ENCODE measurements around the gene PDXDC1.
"Not testable (repeated sequence)": the region's sequence is repeated elsewhere in the genome, so short reads cannot be mapped to it uniquely, and the experiment has no call there.

PDXDC1 gene

GRCh38 chr16:14988092-14988491 lies 13.3 kb downstream of the PDXDC1 start:
- H3K27ac Mint-ChIP-seq: not testable (repeated sequence)

GRCh38 chr16:14988661-14989191 lies 13.9 kb downstream of the PDXDC1 start:
- H3K27ac Mint-ChIP-seq, CTCF ChIA-PET, DNase-seq, H3K4me3 Mint-ChIP-seq, H3K27me3 Mint-ChIP-seq, H3K9me3 Mint-ChIP-seq, H3K4me1 Mint-ChIP-seq: not testable (repeated sequence)
- peaks cover 34% of the 10 kb centered on the region for H3K36me3 Mint-ChIP-seq

More at GRCh38 chr16:14988092-14988491, 13.3 kb downstream of the PDXDC1 start:
- DNase-seq, H3K27me3 Mint-ChIP-seq, H3K9me3 Mint-ChIP-seq, H3K4me3 Mint-ChIP-seq, CTCF ChIA-PET, H3K4me1 Mint-ChIP-seq: not testable (repeated sequence)
- peaks cover 29% of the 10 kb centered on the region for H3K36me3 Mint-ChIP-seq

- H3K27me3 Mint-ChIP-seq, CTCF ChIA-PET, H3K9me3 Mint-ChIP-seq, H3K4me3 Mint-ChIP-seq, H3K27ac Mint-ChIP-seq, H3K4me1 Mint-ChIP-seq, DNase-seq: not testable (repeated sequence)
- H3K36me3 Mint-ChIP-seq: peaks cover 39% of the 10 kb centered on the region
Measured at GRCh38 chr16:14989291-14990281, 14.8 kb downstream of the PDXDC1 start.

GRCh38 chr16:14993277-14994151 lies 18.7 kb downstream of the PDXDC1 start:
- H3K27me3 Mint-ChIP-seq, H3K4me1 Mint-ChIP-seq, DNase-seq, H3K4me3 Mint-ChIP-seq, CTCF ChIA-PET, H3K9me3 Mint-ChIP-seq, H3K27ac Mint-ChIP-seq: not testable (repeated sequence)
- peaks cover 40% of the 10 kb centered on the region for H3K36me3 Mint-ChIP-seq

- H3K9me3 Mint-ChIP-seq, H3K27me3 Mint-ChIP-seq, H3K4me3 Mint-ChIP-seq, H3K27ac Mint-ChIP-seq, H3K4me1 Mint-ChIP-seq, CTCF ChIA-PET, DNase-seq: not testable (repeated sequence)
- peaks cover 36% of the 10 kb centered on the region for H3K36me3 Mint-ChIP-seq
Measured at GRCh38 chr16:14996702-14997101, 21.9 kb downstream of the PDXDC1 start.

- H3K4me1 Mint-ChIP-seq, DNase-seq, H3K9me3 Mint-ChIP-seq, H3K27ac Mint-ChIP-seq, CTCF ChIA-PET, H3K27me3 Mint-ChIP-seq, H3K4me3 Mint-ChIP-seq: not testable (repeated sequence)
- peaks cover 29% of the 10 kb centered on the region for H3K36me3 Mint-ChIP-seq
Measured at GRCh38 chr16:14998300-14998699, 23.5 kb downstream of the PDXDC1 start.

GRCh38 chr16:14999845-15000244 lies 25.0 kb downstream of the PDXDC1 start:
- H3K36me3 Mint-ChIP-seq: peaks cover 24% of the 10 kb centered on the region
- H3K9me3 Mint-ChIP-seq, H3K27me3 Mint-ChIP-seq, H3K4me3 Mint-ChIP-seq, H3K4me1 Mint-ChIP-seq, H3K27ac Mint-ChIP-seq, DNase-seq, CTCF ChIA-PET: not testable (repeated sequence)

GRCh38 chr16:15002448-15002847 lies 27.6 kb downstream of the PDXDC1 start:
- H3K4me1 Mint-ChIP-seq, H3K27me3 Mint-ChIP-seq, CTCF ChIA-PET, H3K27ac Mint-ChIP-seq, DNase-seq, H3K9me3 Mint-ChIP-seq, H3K4me3 Mint-ChIP-seq: not testable (repeated sequence)
- peaks cover 33% of the 10 kb centered on the region for H3K36me3 Mint-ChIP-seq

GRCh38 chr16:15005357-15006132 lies 30.7 kb downstream of the PDXDC1 start:
- H3K9me3 Mint-ChIP-seq, H3K27me3 Mint-ChIP-seq, DNase-seq, CTCF ChIA-PET, H3K4me3 Mint-ChIP-seq, H3K27ac Mint-ChIP-seq, H3K4me1 Mint-ChIP-seq: not testable (repeated sequence)
- peaks cover 27% of the 10 kb centered on the region for H3K36me3 Mint-ChIP-seq

- DNase-seq, H3K27me3 Mint-ChIP-seq, H3K4me1 Mint-ChIP-seq, H3K4me3 Mint-ChIP-seq, H3K27ac Mint-ChIP-seq, H3K9me3 Mint-ChIP-seq, CTCF ChIA-PET: not testable (repeated sequence)
- peaks cover 36% of the 10 kb centered on the region for H3K36me3 Mint-ChIP-seq
Measured at GRCh38 chr16:15008647-15009046, 33.8 kb downstream of the PDXDC1 start.

- H3K27ac Mint-ChIP-seq: peak overlapping the region; percentile 14
- CTCF ChIA-PET, H3K4me3 Mint-ChIP-seq, H3K27me3 Mint-ChIP-seq, H3K9me3 Mint-ChIP-seq, DNase-seq: not testable (repeated sequence)
- H3K36me3 Mint-ChIP-seq: peaks cover 35% of the 10 kb centered on the region
- peaks cover 30% of the 10 kb centered on the region for H3K4me1 Mint-ChIP-seq
Measured at GRCh38 chr16:15012941-15013340, 38.1 kb downstream of the PDXDC1 start.

- H3K4me3 Mint-ChIP-seq, H3K9me3 Mint-ChIP-seq, CTCF ChIA-PET, DNase-seq, H3K27me3 Mint-ChIP-seq, H3K27ac Mint-ChIP-seq: not testable (repeated sequence)
- Mint-ChIP-seq H3K36me3 (peaks cover 36% of the 10 kb centered on the region), H3K4me1 (peaks cover 30% of the 10 kb centered on the region)
Measured at GRCh38 chr16:15015671-15016070, 40.8 kb downstream of the PDXDC1 start.

GRCh38 chr16:15016354-15016753 lies 41.5 kb downstream of the PDXDC1 start:
- DNase-seq, CTCF ChIA-PET, H3K4me3 Mint-ChIP-seq, H3K9me3 Mint-ChIP-seq, H3K27me3 Mint-ChIP-seq: not testable (repeated sequence)
- peaks cover 30% of the 10 kb centered on the region for H3K36me3 Mint-ChIP-seq
- peaks cover 30% of the 10 kb centered on the region for H3K4me1 Mint-ChIP-seq
- H3K27ac Mint-ChIP-seq: peak overlapping the region; percentile 46
